SK-N-MC (cell line): Measurements from ENCODE around the gene BCR.

Experiments
- EZH2 ChIP-seq: fragments of 200-600 bp; sonication (generic); IDR thresholded peaks from one replicate; pipeline ENCODE4 v1.6.1; 2017; ENCODE audit warnings: antibody characterized with exemption
- POLR2AphosphoS5 ChIP-seq: IDR thresholded peaks from 2 replicates; pipeline ENCODE4 v1.6.1; 2012; ENCODE audit warnings: mild to moderate bottlenecking, low read depth, low read length, borderline replicate concordance

GRCh38 chr22:23168391-23169042 lies 11.8 kb upstream of the BCR start:
- TF ChIP-seq POLR2AphosphoS5 (no peak), EZH2 (no peak)
